Measurements from ENCODE around the gene ZBTB9. TPM values are rescaled to one million over a fixed set of nuclear protein-coding genes. Genes with fewer than 3 reads are reported as not detected.

Gene ZBTB9
- total RNA-seq = 1 to 10 TPM; 6.5 to 7.1 TPM

DNA sequence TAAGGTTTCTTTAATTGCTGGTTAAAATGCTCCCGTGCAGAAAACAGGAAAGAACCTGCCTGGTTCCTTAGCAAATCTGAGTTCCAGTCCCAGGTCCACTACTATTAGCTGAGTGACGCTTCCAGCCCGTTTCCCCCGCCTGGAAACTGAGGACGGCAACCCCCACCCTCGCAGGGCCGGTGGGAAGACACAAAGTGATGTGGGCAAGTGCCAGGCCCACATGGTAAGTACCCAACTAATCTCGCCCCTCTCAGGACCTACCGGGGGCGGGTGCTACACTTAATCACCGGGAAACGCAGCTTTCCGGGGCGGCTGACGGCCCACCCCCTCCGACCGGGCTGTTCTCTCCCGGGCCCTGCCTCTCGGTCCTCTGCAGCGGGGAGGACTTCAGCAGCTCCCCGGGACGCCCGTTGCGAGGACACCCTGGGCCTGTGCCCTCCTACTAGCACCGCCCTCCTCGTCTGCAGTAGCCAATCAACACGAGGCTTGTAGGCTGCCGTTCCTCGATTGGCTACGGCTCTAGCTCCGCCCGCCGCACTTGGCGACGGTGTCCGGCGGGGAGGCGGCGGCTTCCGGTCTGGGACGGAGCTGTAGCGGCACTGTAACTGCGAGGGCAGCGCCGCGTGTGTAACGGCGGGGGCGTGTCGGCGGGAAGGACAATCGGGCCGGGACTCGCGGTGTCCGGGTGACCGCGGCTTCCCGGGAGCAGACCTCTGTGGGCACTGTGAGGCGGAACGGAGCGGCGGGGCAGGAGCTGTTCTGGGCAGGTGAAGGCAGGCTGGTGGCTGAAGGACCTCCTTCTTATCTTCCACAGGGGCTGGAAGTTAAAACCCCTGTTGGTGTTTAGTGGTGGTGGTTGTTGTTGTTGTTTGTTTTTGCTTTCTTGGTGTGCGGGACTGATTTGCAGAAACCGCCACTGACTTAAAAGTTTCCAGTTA is at the start of gene ZBTB9:
Gene ZBTB9, plus strand, starts transcription at position 568 of the 938 bp plus-strand sequence. CDS start 525 bp downstream, outside the sequence.

DNA sequence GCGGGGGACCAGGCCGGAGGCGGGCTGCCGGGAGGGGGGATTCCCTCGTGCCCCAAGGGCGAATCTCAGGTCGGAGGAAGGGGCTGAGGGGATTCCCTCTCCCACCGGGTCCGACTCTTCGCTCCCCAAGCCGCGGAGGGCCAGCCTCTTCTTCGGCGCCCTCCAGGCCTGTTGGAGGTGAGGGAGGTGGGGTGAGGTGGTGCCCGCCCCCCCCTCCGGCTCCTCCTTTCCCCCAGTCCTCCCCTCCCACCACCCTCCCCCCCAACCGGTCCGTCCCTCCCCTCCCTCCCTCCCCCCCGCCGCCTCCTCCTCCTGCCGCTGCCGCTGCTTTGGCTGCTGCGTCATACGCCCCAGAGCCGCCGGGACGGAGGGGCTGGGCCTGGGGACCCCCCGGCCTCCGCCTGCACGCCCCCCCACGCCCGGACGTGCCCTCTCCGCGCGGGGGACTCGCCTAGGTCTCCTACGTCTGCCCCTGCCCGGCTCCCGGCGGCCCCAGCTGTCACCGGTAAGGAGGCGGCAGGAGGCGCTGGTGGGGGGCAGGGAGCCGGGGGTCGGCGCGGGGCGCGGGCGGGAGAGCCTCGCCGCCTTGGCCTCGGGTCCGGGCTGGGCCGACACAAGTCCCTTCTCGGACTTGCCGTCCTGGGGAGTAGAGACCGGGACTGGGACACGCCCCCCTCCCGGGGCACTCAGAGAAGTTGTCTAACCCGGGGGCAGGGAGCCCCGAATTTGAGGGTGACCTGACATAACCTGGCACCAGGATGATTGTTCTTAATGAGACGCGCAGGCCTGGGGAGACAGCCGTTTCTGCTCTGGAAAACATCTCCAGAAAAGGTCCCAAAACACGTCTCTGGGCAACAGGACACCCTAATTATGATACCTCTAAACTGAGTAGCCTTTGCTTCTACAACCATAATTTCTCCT is 43.4 kb upstream of the ZBTB9 start, which contains the start of gene PHF1:
Gene PHF1, plus strand, starts transcription at position 304 of the 921 bp plus-strand sequence. CDS start 1,250 bp downstream, outside the sequence.

GRCh38 chr6:33417903-33418689 is 36.3 kb upstream of the ZBTB9 start, which contains the start of gene CUTA:
CUTA (minus strand) TSS chr6:33418107; CDS start chr6:33418000, 107 bp downstream.

DNA sequence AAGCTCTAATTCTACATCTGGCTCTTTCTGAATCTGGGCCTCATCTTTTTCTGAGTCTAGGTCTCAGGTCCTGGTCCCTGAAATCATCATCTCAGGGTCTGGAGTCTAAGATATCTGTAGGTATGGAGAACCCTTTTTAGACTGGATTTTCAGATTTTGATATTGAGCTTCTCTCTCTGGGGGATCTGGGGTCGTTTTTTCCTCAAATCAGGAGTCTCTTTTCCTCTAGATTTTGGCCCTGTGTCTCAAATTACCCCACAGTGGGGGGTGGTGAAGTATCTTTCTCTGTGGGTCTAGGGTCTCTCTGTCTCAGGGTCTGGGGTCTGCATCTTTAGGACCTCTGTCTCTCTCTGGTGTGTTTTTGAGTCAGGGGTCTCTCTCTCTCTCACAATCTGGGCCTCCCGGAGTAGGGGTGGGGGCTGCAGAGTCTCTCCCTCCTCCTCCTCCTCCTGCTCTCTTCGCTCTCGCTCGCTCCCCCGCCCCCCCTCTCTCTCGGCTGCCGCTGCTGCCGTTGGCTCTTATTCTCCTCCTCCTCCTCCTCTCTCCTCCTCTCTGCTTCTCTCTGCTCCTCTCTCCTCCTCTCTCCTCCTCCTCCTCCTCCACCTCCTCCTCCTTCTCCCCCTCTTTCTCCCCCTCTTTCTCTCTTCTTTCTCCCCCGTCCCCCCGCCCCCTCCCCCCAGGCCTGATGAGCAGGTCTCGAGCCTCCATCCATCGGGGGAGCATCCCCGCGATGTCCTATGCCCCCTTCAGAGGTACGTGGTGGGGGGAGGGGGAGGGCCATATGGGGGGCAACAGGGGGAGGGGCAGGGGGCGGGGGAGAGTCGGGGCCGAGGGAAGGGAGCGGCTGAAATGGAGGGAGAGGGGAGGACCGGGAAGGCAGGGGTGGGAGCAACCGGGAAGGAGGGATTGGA is 34.5 kb upstream of the ZBTB9 start, which contains the start of gene SYNGAP1:
Gene SYNGAP1, plus strand, starts transcription at position 486 of the 911 bp plus-strand sequence. Its CDS starts 200 bp downstream, at position 686.

Small RNA genes within 50 kb of the gene (microRNA-seq; reads per million reads assigned to microRNA genes)
- gene MIR5004 (ENCODE audit: borderline microRNAs expressed, borderline replicate concordance) = not detected

Other genes with a start within 250 kb of the ZBTB9 start
- gene HSD17B8, start 249.9 kb upstream of the ZBTB9 start, total RNA-seq = 10 to 100 TPM; 15.4 to 18.0 TPM
- 10 to 100 TPM; 37.6 to 37.7 TPM for gene RING1, start 246.1 kb upstream of the ZBTB9 start, total RNA-seq
- 10 to 100 TPM; 71.8 to 76.2 TPM for gene VPS52, start 182.7 kb upstream of the ZBTB9 start, total RNA-seq
- 1,000 to 10,000 TPM; 3,258 to 3,316 TPM for gene RPS18, start 182.5 kb upstream of the ZBTB9 start, total RNA-seq
- gene B3GALT4, start 177.5 kb upstream of the ZBTB9 start, total RNA-seq = 10 to 100 TPM; 23.3 to 23.9 TPM
- gene WDR46, start 165.3 kb upstream of the ZBTB9 start, total RNA-seq = 10 to 100 TPM; 47.0 to 47.8 TPM
- 10 to 100 TPM; 55.1 to 57.3 TPM for gene PFDN6, start 165.0 kb upstream of the ZBTB9 start, total RNA-seq
- 10 to 100 TPM; 52.5 to 58.6 TPM for gene RGL2, start 155.6 kb upstream of the ZBTB9 start, total RNA-seq
- gene TAPBP, start 140.5 kb upstream of the ZBTB9 start, total RNA-seq = 100 to 1,000 TPM; 273 to 274 TPM
- 10 to 100 TPM; 19.4 to 21.9 TPM for gene ZBTB22, start 136.8 kb upstream of the ZBTB9 start, total RNA-seq
- 100 to 1,000 TPM; 108 to 111 TPM for gene DAXX, start 131.6 kb upstream of the ZBTB9 start, total RNA-seq
- 100 to 1,000 TPM; 106 to 109 TPM for gene KIFC1, start 62.8 kb upstream of the ZBTB9 start, total RNA-seq
- gene PHF1, start 43.6 kb upstream of the ZBTB9 start, total RNA-seq = 10 to 100 TPM; 46.7 to 52.7 TPM
- 100 to 1,000 TPM; 197 to 215 TPM for gene CUTA, start 36.5 kb upstream of the ZBTB9 start, total RNA-seq
- gene SYNGAP1, start 34.5 kb upstream of the ZBTB9 start, total RNA-seq = 10 to 100 TPM; 48.0 to 52.1 TPM
- gene BAK1, start 125.7 kb downstream of the ZBTB9 start, total RNA-seq = 10 to 100 TPM; 73.5 to 77.9 TPM
- 10 to 100 TPM; 56.4 TPM for gene ITPR3, start 166.7 kb downstream of the ZBTB9 start, total RNA-seq